H9 (cell line): ENCODE data around the gene HHAT. TPM values are rescaled to one million over a fixed set of nuclear protein-coding genes. Genes with fewer than 3 reads are reported as not detected.

Experiments
- DNase-seq: peaks from one replicate; pipeline ENCODE4 v3.0.0-alpha.2; 2017
- H2AFZ ChIP-seq: one replicate; pipeline ENCODE4 v1.6.1; 2013; ENCODE audit warnings: mild to moderate bottlenecking, low read length, control low read depth, moderate library complexity
- H2AK5ac ChIP-seq: 2 replicates; pipeline ENCODE4 v1.6.1; 2013; ENCODE audit warnings: low read length, control low read depth, mixed read lengths; ENCODE audit not compliant: insufficient read length
- H2BK120ac ChIP-seq: one replicate; pipeline ENCODE4 v1.6.1; 2013; ENCODE audit warnings: low read depth, mild to moderate bottlenecking, low read length, control low read depth, inconsistent platforms; ENCODE audit not compliant: poor library complexity, severe bottlenecking
- H2BK12ac ChIP-seq: 2 replicates; pipeline ENCODE4 v1.6.1; 2013; ENCODE audit warnings: low read length, control low read depth, mixed read lengths, low read depth; ENCODE audit not compliant: insufficient read length
- H2BK15ac ChIP-seq: 2 replicates; pipeline ENCODE4 v1.6.1; 2013; ENCODE audit warnings: low read depth, low read length, control low read depth
- H2BK20ac ChIP-seq: one replicate; pipeline ENCODE4 v1.6.1; 2013; ENCODE audit warnings: low read depth, mild to moderate bottlenecking, low read length, control low read depth, inconsistent platforms; ENCODE audit not compliant: poor library complexity, severe bottlenecking
- H2BK5ac ChIP-seq: 2 replicates; pipeline ENCODE4 v1.6.1; 2013; ENCODE audit warnings: low read length, control low read depth, mixed read lengths; ENCODE audit not compliant: insufficient read length
- H3K14ac ChIP-seq: 2 replicates; pipeline ENCODE4 v1.6.1; 2013; ENCODE audit warnings: low read length, control low read depth; ENCODE audit not compliant: insufficient read depth
- H3K18ac ChIP-seq: 2 replicates; pipeline ENCODE4 v1.6.1; 2013; ENCODE audit warnings: low read depth, mild to moderate bottlenecking, mixed read lengths, low read length, control low read depth; ENCODE audit not compliant: insufficient read length
- H3K23ac ChIP-seq: 2 replicates; pipeline ENCODE4 v1.6.1; 2013; ENCODE audit warnings: low read length, control low read depth, mixed read lengths, low read depth; ENCODE audit not compliant: insufficient read length
- H3K23me2 ChIP-seq: 2 replicates; pipeline ENCODE4 v1.6.1; 2013; ENCODE audit warnings: low read depth, mild to moderate bottlenecking, mixed read lengths, low read length, control low read depth; ENCODE audit not compliant: insufficient read length, poor library complexity, severe bottlenecking
- H3K27ac ChIP-seq: 2 replicates; pipeline ENCODE4 v1.5.1; 2013; ENCODE audit warnings: low read length, control low read depth, mixed read lengths, low read depth; ENCODE audit not compliant: insufficient read length
- H3K27me3 ChIP-seq: 2 replicates; pipeline ENCODE4 v1.6.1; 2013; ENCODE audit warnings: low read length, control low read depth, inconsistent platforms; ENCODE audit not compliant: insufficient read depth
- H3K4ac ChIP-seq: 2 replicates; pipeline ENCODE4 v1.6.1; 2013; ENCODE audit warnings: low read depth, mild to moderate bottlenecking, control low read depth, inconsistent platforms, low read length, moderate library complexity
- H3K4me1 ChIP-seq: 2 replicates; pipeline ENCODE4 v1.6.1; 2013; ENCODE audit warnings: low read length, control low read depth, inconsistent platforms; ENCODE audit not compliant: insufficient read depth
- H3K4me2 ChIP-seq: 2 replicates; pipeline ENCODE4 v1.6.1; 2013; ENCODE audit warnings: low read length, control low read depth, mixed read lengths; ENCODE audit not compliant: insufficient read length, insufficient read depth
- H3K56ac ChIP-seq: 2 replicates; pipeline ENCODE4 v1.6.1; 2013; ENCODE audit warnings: low read depth, mild to moderate bottlenecking, mixed read lengths, low read length, control low read depth; ENCODE audit not compliant: insufficient read length
- H3K79me1 ChIP-seq: 2 replicates; pipeline ENCODE4 v1.6.1; 2013; ENCODE audit warnings: low read depth, mild to moderate bottlenecking, moderate library complexity, low read length, control low read depth, inconsistent platforms; ENCODE audit not compliant: insufficient read depth, poor library complexity, severe bottlenecking
- H3K79me2 ChIP-seq: 2 replicates; pipeline ENCODE4 v1.6.1; 2013; ENCODE audit warnings: low read length, control low read depth, inconsistent platforms; ENCODE audit not compliant: insufficient read depth
- H3K9ac ChIP-seq: 2 replicates; pipeline ENCODE4 v1.6.1; 2013; ENCODE audit warnings: low read length, control low read depth, mixed read lengths; ENCODE audit not compliant: insufficient read length; ENCODE audit errors: extremely low read depth
- H3K9me3 ChIP-seq: one replicate; pipeline ENCODE4 v1.6.1; 2013; ENCODE audit warnings: low read depth, low read length, inconsistent platforms; ENCODE audit not compliant: control insufficient read depth
- H3T11ph ChIP-seq: one replicate; pipeline ENCODE4 v1.6.1; 2013; ENCODE audit warnings: mild to moderate bottlenecking, low read length, control low read depth, inconsistent platforms
- H4K20me1 ChIP-seq: one replicate; pipeline ENCODE4 v1.6.1; 2013; ENCODE audit not compliant: control insufficient read depth, insufficient read length, insufficient read depth
- H4K5ac ChIP-seq: 2 replicates; pipeline ENCODE4 v1.6.1; 2013; ENCODE audit warnings: low read depth, mild to moderate bottlenecking, mixed read lengths, low read length, control low read depth; ENCODE audit not compliant: insufficient read length
- H4K8ac ChIP-seq: replicated peaks from 2 replicates; pipeline ENCODE4 v1.6.1; 2013; ENCODE audit warnings: low read length, control low read depth, mixed read lengths, low read depth; ENCODE audit not compliant: insufficient read length
- H4K91ac ChIP-seq: 2 replicates; pipeline ENCODE4 v1.6.1; 2013; ENCODE audit warnings: low read depth, mild to moderate bottlenecking, moderate library complexity, mixed read lengths, low read length, control low read depth; ENCODE audit not compliant: insufficient read length
- H3K27ac Mint-ChIP-seq, 3 experiments: 2 replicates in 2 of 3; 3 replicates in 1 of 3; pipeline ENCODE4 v1.8.0; 2020 to 2021; ENCODE audit warnings: mixed read lengths in 3 of 3, mild to moderate bottlenecking in 1 of 3, moderate library complexity in 1 of 3
- H3K27me3 Mint-ChIP-seq: 2 replicates; pipeline ENCODE4 v1.8.0; 2021; ENCODE audit warnings: low read depth, mild to moderate bottlenecking, moderate library complexity, mixed read lengths
- H3K36me3 Mint-ChIP-seq, 3 experiments: 2 replicates in 2 of 3; 3 replicates in 1 of 3; pipeline ENCODE4 v1.8.0; 2020 to 2021; ENCODE audit warnings: low read depth in 3 of 3, mixed read lengths in 3 of 3; ENCODE audit not compliant: insufficient read depth in 1 of 3
- H3K4me1 Mint-ChIP-seq, 2 experiments: 2 replicates each; pipeline ENCODE4 v1.8.0; 2020; ENCODE audit warnings: mixed read lengths in 2 of 2
- H3K4me3 Mint-ChIP-seq, 2 experiments: 2 replicates in 1 of 2; 3 replicates in 1 of 2; pipeline ENCODE4 v1.8.0; 2020 to 2021; ENCODE audit warnings: mild to moderate bottlenecking in 2 of 2, mixed read lengths in 2 of 2, moderate library complexity in 1 of 2
- H3K9me3 Mint-ChIP-seq, 2 experiments: 2 replicates in 1 of 2; 3 replicates in 1 of 2; pipeline ENCODE4 v1.8.0; 2020; ENCODE audit warnings: mild to moderate bottlenecking in 2 of 2, mixed read lengths in 2 of 2, moderate library complexity in 1 of 2
- CTCF ChIP-seq: fragments of 200-600 bp; sonication (generic); conservative IDR thresholded peaks from 3 replicates; pipeline ENCODE4 v1.8.0; 2021; ENCODE audit warnings: antibody characterized with exemption, mild to moderate bottlenecking
- WGBS: extraction: QIAGEN DNeasy Blood & Tissue Kit; methylation state at CpG from one replicate; pipeline ENCODE4 v1.1.7; 2013; ENCODE audit warnings: missing lambda C conversion rate, low lambda C conversion rate, mixed read lengths; ENCODE audit not compliant: insufficient read length; ENCODE audit errors: extremely low coverage; 5-methylcytosine and 5-hydroxymethylcytosine counted together
- total RNA-seq: library from RNA; stranded (reverse); gene quantifications from 2 replicates; pipeline ENCODE4 v1.2.1, GENCODE V29; 2021

HHAT gene
- total RNA-seq, 1 experiment from 2014 or later: 0.48 TPM

DNA sequence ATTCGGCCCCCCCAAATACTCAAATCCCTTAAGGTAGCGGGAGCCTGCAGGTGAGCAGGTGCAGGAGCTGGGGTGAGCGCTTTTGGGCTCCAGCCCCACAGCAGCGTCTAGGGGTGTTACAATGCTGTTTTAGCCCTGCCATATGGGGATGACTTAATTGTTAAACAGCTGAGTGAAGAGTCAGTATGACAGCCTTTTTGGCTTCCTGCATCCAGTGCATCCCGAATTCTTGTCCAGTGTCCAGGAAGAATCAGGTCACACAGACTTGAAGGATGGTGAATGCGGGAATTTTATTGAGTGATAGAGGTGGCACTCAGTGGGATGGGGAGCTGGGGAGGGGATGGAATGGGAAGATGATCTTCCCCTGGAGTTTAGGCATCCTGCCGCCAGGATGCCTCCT, 30.4 kb upstream of the HHAT start:
- H3K36me3 Mint-ChIP-seq: peaks cover 1 to 4% (median 2%) of the 10 kb centered on the region in 3 experiments; a peak in 1 of 7 replicates
- Histone ChIP-seq H3K23ac (no peak overlapping the region), H3K27ac (no peak overlapping the region), H3K18ac (no peak overlapping the region), H2BK15ac (no peak overlapping the region), H2BK5ac (no peak overlapping the region), H2BK20ac (no peak overlapping the region), H3K23me2 (no peaks in the 10 kb centered on the region), H4K91ac (no peak overlapping the region), H3K79me2 (no peaks in the 10 kb centered on the region; the same call in 1 of the 2 replicates), H2BK12ac (no peak overlapping the region), H3K9me3 (no peaks in the 10 kb centered on the region), H3K14ac (no peak overlapping the region), H3K56ac (no peak overlapping the region), H4K8ac (no peak overlapping the region), H3K4me2 (no peak overlapping the region), H4K5ac (no peak overlapping the region), H2AFZ (no peak overlapping the region), H2BK120ac (no peak overlapping the region), H3K79me1 (no peaks in the 10 kb centered on the region), H3K9ac (no peak overlapping the region), H3K4ac (no peak overlapping the region), H3K4me1 (peaks cover under 1% of the 10 kb centered on the region; the same call in 1 of the 2 replicates), H4K20me1 (no peaks in the 10 kb centered on the region), H2AK5ac (no peak overlapping the region), H3T11ph (no peak overlapping the region), H3K27me3 (no peaks in the 10 kb centered on the region)
- no CpG with 5 or more reads among the region's 7 CpGs for WGBS
- H3K4me1 Mint-ChIP-seq: peaks cover 34 to 43% of the 10 kb centered on the region in 2 experiments
- H3K27me3 Mint-ChIP-seq: peaks cover 14% of the 10 kb centered on the region
- no peak overlapping the region for H3K27ac Mint-ChIP-seq
- no peak overlapping the region for H3K4me3 Mint-ChIP-seq
- peaks cover 3 to 5% of the 10 kb centered on the region in 2 experiments; a peak in 3 of 5 replicates for H3K9me3 Mint-ChIP-seq
- no peak for DNase-seq
- no peak for TF ChIP-seq CTCF
